HEK293 (cell line): ENCODE data around the gene GNAI1.

Experiments used
- CTCF ChIP-seq: fragments of 450-650 bp; formaldehyde crosslinking; IDR thresholded peaks from 2 replicates; pipeline ENCODE4 v1.5.1; 2016; ENCODE audit warnings: missing biosample characterization, missing genetic modification characterization
- EGR2 ChIP-seq: fragments of 450-650 bp; formaldehyde crosslinking; IDR thresholded peaks from 2 replicates; pipeline ENCODE4 v1.5.1; 2016; ENCODE audit warnings: low read depth, missing biosample characterization, missing genetic modification characterization
- SP7 ChIP-seq: fragments of 450-650 bp; formaldehyde crosslinking; IDR thresholded peaks from 2 replicates; pipeline ENCODE4 v1.5.1; 2016; ENCODE audit warnings: missing biosample characterization, missing genetic modification characterization
- ZFHX2 ChIP-seq: fragments of 450-650 bp; formaldehyde crosslinking; conservative IDR thresholded peaks from 2 replicates; pipeline ENCODE4 v1.5.1; 2016; ENCODE audit warnings: missing biosample characterization, missing genetic modification characterization
- ZNF10 ChIP-seq: fragments of 450-650 bp; formaldehyde crosslinking; IDR thresholded peaks from 2 replicates; pipeline ENCODE4 v1.5.1; 2017; ENCODE audit warnings: missing biosample characterization, missing genetic modification characterization
- ZNF341 ChIP-seq: fragments of 450-650 bp; formaldehyde crosslinking; IDR thresholded peaks from 2 replicates; pipeline ENCODE4; 2016; ENCODE audit warnings: low read depth, missing biosample characterization, missing genetic modification characterization
- TF ChIP-seq, protein P1 (sequence below): fragments of 450-650 bp; formaldehyde crosslinking; IDR thresholded peaks from 2 replicates; pipeline ENCODE4 v1.5.1; 2016; ENCODE audit warnings: missing biosample characterization, missing genetic modification characterization
- TF ChIP-seq, protein P2 (sequence below): fragments of 450-650 bp; formaldehyde crosslinking; IDR thresholded peaks from 2 replicates; pipeline ENCODE4 v1.5.1; 2016; ENCODE audit warnings: missing biosample characterization, missing genetic modification characterization
- TF ChIP-seq, protein P3 (sequence below): fragments of 450-650 bp; formaldehyde crosslinking; IDR thresholded peaks from 2 replicates; pipeline ENCODE4 v1.5.1; 2017; ENCODE audit warnings: missing biosample characterization, mild to moderate bottlenecking, missing genetic modification characterization, moderate library complexity

DNA sequence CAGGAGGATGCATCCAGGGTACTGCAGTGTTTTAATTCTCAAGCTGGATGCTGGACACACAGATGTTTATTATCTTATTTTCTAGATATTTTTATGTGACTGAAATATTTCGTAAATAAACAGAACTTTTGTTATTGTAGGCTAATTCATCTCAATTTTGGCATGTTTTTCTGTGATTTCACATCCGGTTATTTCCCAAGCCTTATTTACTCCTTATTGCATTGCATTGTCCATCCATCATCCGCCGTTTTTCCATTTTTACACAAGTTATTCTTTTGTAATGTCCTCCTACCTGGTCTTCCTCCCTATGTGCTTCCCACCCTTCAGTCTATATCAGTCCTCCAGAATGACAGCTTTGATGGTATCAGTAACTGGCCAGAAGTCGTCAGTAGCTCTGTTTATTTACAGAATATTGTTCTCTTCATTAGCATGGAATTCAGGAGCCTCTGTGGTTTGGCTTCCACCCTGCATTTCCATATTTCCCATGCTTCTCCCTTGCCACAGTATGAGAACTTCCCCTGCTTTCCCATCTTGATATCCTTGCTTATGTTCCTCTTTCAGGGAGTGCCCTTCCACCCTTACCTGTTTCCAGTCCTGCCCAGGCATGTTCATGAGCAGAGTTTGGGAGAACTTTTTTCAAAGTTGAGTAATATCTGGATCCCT is 16.1 kb downstream of the GNAI1 start:
- TF ChIP-seq SP7 (no peak), CTCF (no peak), ZFHX2 (no peak), EGR2 (no peak), ZNF10 (no peak), ZNF341 (no peak)
- TF ChIP-seq, protein P1, sequence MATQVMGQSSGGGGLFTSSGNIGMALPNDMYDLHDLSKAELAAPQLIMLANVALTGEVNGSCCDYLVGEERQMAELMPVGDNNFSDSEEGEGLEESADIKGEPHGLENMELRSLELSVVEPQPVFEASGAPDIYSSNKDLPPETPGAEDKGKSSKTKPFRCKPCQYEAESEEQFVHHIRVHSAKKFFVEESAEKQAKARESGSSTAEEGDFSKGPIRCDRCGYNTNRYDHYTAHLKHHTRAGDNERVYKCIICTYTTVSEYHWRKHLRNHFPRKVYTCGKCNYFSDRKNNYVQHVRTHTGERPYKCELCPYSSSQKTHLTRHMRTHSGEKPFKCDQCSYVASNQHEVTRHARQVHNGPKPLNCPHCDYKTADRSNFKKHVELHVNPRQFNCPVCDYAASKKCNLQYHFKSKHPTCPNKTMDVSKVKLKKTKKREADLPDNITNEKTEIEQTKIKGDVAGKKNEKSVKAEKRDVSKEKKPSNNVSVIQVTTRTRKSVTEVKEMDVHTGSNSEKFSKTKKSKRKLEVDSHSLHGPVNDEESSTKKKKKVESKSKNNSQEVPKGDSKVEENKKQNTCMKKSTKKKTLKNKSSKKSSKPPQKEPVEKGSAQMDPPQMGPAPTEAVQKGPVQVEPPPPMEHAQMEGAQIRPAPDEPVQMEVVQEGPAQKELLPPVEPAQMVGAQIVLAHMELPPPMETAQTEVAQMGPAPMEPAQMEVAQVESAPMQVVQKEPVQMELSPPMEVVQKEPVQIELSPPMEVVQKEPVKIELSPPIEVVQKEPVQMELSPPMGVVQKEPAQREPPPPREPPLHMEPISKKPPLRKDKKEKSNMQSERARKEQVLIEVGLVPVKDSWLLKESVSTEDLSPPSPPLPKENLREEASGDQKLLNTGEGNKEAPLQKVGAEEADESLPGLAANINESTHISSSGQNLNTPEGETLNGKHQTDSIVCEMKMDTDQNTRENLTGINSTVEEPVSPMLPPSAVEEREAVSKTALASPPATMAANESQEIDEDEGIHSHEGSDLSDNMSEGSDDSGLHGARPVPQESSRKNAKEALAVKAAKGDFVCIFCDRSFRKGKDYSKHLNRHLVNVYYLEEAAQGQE, result no peak
- TF ChIP-seq, protein P2, sequence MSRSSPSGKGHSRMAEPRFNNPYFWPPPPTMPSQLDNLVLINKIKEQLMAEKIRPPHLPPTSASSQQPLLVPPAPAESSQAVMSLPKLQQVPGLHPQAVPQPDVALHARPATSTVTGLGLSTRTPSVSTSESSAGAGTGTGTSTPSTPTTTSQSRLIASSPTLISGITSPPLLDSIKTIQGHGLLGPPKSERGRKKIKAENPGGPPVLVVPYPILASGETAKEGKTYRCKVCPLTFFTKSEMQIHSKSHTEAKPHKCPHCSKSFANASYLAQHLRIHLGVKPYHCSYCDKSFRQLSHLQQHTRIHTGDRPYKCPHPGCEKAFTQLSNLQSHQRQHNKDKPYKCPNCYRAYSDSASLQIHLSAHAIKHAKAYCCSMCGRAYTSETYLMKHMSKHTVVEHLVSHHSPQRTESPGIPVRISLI, result no peak
- TF ChIP-seq, protein P3, sequence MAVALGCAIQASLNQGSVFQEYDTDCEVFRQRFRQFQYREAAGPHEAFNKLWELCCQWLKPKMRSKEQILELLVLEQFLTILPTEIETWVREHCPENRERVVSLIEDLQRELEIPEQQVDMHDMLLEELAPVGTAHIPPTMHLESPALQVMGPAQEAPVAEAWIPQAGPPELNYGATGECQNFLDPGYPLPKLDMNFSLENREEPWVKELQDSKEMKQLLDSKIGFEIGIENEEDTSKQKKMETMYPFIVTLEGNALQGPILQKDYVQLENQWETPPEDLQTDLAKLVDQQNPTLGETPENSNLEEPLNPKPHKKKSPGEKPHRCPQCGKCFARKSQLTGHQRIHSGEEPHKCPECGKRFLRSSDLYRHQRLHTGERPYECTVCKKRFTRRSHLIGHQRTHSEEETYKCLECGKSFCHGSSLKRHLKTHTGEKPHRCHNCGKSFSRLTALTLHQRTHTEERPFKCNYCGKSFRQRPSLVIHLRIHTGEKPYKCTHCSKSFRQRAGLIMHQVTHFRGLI (tag by site-specific recombination), result no peak
